ENCODE measurements around the gene LDLRAD3.

The LDLRAD3 gene

DNA sequence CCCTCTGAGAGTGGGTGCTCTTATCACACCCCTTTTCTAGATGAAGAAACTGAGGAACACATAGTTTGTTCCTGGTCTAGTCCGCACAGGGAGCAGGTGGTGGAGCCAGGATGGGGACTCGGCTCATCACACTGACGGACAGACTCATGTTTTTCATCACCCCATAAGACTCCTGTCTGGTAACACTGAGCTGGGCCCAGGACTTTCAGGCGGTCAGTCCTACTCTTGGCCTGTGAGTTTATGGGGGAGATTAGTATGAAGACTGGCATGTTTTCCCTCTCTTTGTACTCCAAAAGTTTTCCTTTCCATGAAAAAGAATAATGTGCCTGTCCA lies 160.8 kb downstream of the LDLRAD3 start:
- Histone ChIP-seq H3K36me3 (ENCODE audit: control insufficient read depth, insufficient read depth, low read length) (no peaks in the 10 kb centered on the region), H3K27me3 (ENCODE audit: control insufficient read depth, insufficient read depth, low read length) (no peaks in the 10 kb centered on the region), H3K9ac (ENCODE audit: low read length) (no peak overlapping the region), H3K4me1 (ENCODE audit: control insufficient read depth, insufficient read depth, low read length) (no peaks in the 10 kb centered on the region), H3K27ac (ENCODE audit: low read depth, low read length) (no peak overlapping the region), H3K4me3 (ENCODE audit: low read length) (no peak overlapping the region)

DNA sequence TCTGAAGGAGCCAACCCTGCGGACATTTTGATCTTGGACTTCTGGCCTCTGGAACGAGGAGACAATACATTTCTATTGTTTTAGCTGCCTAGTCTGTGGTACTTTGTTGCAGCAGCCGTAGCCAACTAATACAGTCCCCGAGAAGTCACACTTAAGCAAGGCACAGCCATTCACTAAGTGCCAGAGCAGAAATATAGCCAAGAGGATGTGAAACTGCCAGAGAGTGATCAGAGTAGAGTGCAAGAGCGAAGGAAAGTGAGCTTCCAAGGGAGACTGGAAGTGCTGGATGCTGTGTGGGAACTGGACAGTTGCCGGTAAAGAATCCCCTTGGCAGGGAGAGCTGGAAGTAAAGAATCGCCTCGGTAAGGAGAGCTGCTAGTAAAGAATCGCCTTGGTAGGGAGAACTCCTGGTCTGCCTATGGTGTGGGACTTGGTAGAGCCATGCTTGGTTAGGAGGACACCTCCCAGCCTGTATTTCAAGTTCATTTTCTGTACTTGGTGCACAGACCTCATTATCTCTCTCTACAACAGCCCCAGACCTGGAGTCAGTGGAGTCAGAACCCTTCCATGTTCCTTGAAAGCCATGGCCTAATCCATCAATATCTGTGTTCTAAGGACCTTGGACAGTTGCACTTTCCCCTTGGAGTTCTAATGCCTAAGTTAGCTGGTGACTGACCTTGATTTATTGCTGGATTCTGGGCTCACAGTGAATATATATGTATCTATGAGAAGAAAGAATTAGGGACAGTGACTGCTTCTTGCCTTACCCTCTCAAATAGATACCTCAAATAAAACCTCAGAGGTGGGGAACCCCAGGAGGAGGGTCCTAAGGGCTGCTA lies 162.1 kb downstream of the LDLRAD3 start:
- Histone ChIP-seq H3K27me3 (ENCODE audit: control insufficient read depth, insufficient read depth, low read length) (no peaks in the 10 kb centered on the region), H3K27ac (ENCODE audit: low read depth, low read length) (no peak overlapping the region), H3K4me1 (ENCODE audit: control insufficient read depth, insufficient read depth, low read length) (no peaks in the 10 kb centered on the region), H3K4me3 (ENCODE audit: low read length) (no peak overlapping the region), H3K36me3 (ENCODE audit: control insufficient read depth, insufficient read depth, low read length) (no peaks in the 10 kb centered on the region), H3K9ac (ENCODE audit: low read length) (no peak overlapping the region)

- H3K4me1 ChIP-seq (ENCODE audit: control insufficient read depth, insufficient read depth, low read length) = no peaks in the 10 kb centered on the region
- no peak overlapping the region for H3K9ac ChIP-seq (ENCODE audit: low read length)
- no peaks in the 10 kb centered on the region for H3K36me3 ChIP-seq (ENCODE audit: control insufficient read depth, insufficient read depth, low read length)
- H3K4me3 ChIP-seq (ENCODE audit: low read length) = no peak overlapping the region
- no peak overlapping the region for H3K27ac ChIP-seq (ENCODE audit: low read depth, low read length)
- H3K27me3 ChIP-seq (ENCODE audit: control insufficient read depth, insufficient read depth, low read length) = no peaks in the 10 kb centered on the region
These were observed 163.7 kb downstream of the LDLRAD3 start for GRCh38 chr11:36107547-36107946.

- no peak overlapping the region for H3K27ac ChIP-seq (ENCODE audit: low read depth, low read length)
- no peaks in the 10 kb centered on the region for H3K36me3 ChIP-seq (ENCODE audit: control insufficient read depth, insufficient read depth, low read length)
- H3K9ac ChIP-seq (ENCODE audit: low read length) = no peak overlapping the region
- no peaks in the 10 kb centered on the region for H3K27me3 ChIP-seq (ENCODE audit: control insufficient read depth, insufficient read depth, low read length)
- H3K4me1 ChIP-seq (ENCODE audit: control insufficient read depth, insufficient read depth, low read length) = no peaks in the 10 kb centered on the region
- H3K4me3 ChIP-seq (ENCODE audit: low read length) = no peak overlapping the region
These were observed 165.2 kb downstream of the LDLRAD3 start for GRCh38 chr11:36108881-36109589.

- Histone ChIP-seq H3K9ac (ENCODE audit: low read length) (no peak overlapping the region), H3K36me3 (ENCODE audit: control insufficient read depth, insufficient read depth, low read length) (no peaks in the 10 kb centered on the region), H3K27ac (ENCODE audit: low read depth, low read length) (no peak overlapping the region), H3K27me3 (ENCODE audit: control insufficient read depth, insufficient read depth, low read length) (no peaks in the 10 kb centered on the region), H3K4me3 (ENCODE audit: low read length) (no peak overlapping the region), H3K4me1 (ENCODE audit: control insufficient read depth, insufficient read depth, low read length) (no peaks in the 10 kb centered on the region)
These were observed 165.7 kb downstream of the LDLRAD3 start for GRCh38 chr11:36109590-36109849.

DNA sequence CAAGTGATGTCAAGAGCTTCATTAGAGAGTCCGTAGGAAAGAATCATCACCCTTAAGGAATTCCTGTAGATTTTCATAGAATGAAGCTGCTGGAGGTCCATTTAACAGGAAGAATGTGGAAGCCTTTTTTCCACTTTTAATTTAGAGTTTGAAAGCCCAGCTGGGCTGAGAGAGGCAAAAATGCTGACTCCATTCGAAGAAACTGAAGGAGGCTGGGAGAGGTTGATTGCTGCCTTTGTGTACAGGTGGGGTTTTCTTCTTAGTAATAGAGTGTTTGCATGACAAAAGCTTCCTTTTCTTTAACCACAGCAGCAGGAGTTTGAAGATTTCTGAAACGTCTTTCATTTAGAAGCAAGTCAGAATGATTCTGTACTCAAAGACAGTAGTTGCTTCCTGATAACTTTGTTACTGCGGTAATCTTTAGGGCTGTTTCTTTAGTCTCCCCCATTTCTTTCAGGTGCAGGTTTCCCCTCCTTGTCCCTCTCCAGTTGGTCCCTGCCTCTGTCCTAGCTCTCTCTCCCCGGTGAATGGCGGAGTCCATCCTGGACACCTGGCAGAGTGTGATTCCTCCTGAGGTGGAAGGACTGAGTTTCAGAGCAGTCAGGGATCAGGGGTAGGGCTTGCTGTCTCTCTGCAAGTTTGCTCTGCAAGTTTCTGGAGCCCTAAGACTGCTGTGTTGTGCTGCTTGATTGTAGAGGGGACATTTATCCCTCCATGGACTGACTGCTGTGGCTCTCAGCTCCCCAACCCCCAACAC lies 166.2 kb downstream of the LDLRAD3 start:
- Histone ChIP-seq H3K27ac (ENCODE audit: low read depth, low read length) (no peak overlapping the region), H3K4me3 (ENCODE audit: low read length) (no peak overlapping the region), H3K4me1 (ENCODE audit: control insufficient read depth, insufficient read depth, low read length) (no peaks in the 10 kb centered on the region), H3K27me3 (ENCODE audit: control insufficient read depth, insufficient read depth, low read length) (no peaks in the 10 kb centered on the region), H3K9ac (ENCODE audit: low read length) (no peak overlapping the region), H3K36me3 (ENCODE audit: control insufficient read depth, insufficient read depth, low read length) (no peaks in the 10 kb centered on the region)

GRCh38 chr11:36110668-36111410 lies 167.0 kb downstream of the LDLRAD3 start:
- Histone ChIP-seq H3K27me3 (ENCODE audit: control insufficient read depth, insufficient read depth, low read length) (no peaks in the 10 kb centered on the region), H3K4me3 (ENCODE audit: low read length) (no peak overlapping the region), H3K36me3 (ENCODE audit: control insufficient read depth, insufficient read depth, low read length) (no peaks in the 10 kb centered on the region), H3K9ac (ENCODE audit: low read length) (no peak overlapping the region), H3K4me1 (ENCODE audit: control insufficient read depth, insufficient read depth, low read length) (no peaks in the 10 kb centered on the region), H3K27ac (ENCODE audit: low read depth, low read length) (no peak overlapping the region)

- H3K27me3 ChIP-seq (ENCODE audit: control insufficient read depth, insufficient read depth, low read length) = no peaks in the 10 kb centered on the region
These were observed 170.2 kb downstream of the LDLRAD3 start for GRCh38 chr11:36114095-36114494.

DNA sequence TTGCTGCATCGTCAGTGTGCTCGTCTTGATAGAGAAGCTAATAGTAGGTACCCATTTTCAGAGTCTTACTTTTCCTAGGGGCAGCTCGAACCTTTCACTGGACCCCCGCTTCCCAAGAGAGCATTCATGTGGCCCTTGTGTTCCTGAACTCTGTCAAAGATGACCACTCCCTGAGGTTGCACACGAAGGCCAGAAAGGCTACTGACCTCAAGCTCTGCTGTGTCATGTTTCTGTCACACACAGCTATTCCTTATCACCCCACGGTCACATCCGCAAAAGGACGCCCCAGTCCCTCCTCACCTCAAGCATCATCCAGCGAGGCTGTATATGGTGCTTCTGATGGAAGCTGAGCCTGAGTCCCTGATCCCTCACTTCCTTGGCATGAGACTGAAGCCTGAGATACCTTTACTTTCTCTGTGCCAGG lies 171.5 kb downstream of the LDLRAD3 start:
- Histone ChIP-seq H3K36me3 (ENCODE audit: control insufficient read depth, insufficient read depth, low read length) (no peaks in the 10 kb centered on the region), H3K9ac (ENCODE audit: low read length) (no peak overlapping the region), H3K4me1 (ENCODE audit: control insufficient read depth, insufficient read depth, low read length) (no peaks in the 10 kb centered on the region), H3K4me3 (ENCODE audit: low read length) (no peak overlapping the region), H3K27ac (ENCODE audit: low read depth, low read length) (no peak overlapping the region), H3K27me3 (ENCODE audit: control insufficient read depth, insufficient read depth, low read length) (no peaks in the 10 kb centered on the region)

More at GRCh38 chr11:36114095-36114494, 170.2 kb downstream of the LDLRAD3 start:
- Histone ChIP-seq H3K9ac (ENCODE audit: low read length) (no peak overlapping the region), H3K4me1 (ENCODE audit: control insufficient read depth, insufficient read depth, low read length) (no peaks in the 10 kb centered on the region), H3K4me3 (ENCODE audit: low read length) (no peak overlapping the region), H3K27ac (ENCODE audit: low read depth, low read length) (no peak overlapping the region), H3K36me3 (ENCODE audit: control insufficient read depth, insufficient read depth, low read length) (no peaks in the 10 kb centered on the region)

DNA sequence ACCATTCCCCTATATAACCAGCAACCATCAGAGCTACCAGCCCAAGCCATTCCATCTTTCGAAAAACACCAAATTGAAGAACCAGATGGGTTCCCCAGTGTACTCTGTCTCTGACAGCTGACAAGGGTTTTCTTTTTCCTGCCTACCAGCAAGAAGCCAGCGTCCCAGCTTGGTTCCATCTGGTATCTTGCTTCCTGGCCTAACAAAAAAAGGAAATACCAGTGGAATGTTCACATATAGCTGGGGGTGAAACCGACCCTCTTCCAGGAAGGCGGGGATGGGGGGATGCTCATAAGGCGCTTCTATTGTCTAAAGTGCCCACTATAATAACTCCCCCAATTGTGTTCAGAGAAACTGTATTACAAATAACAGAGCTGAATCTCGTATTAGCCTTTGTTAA lies 172.3 kb downstream of the LDLRAD3 start:
- no peak overlapping the region for H3K9ac ChIP-seq (ENCODE audit: low read length)
- no peak overlapping the region for H3K4me3 ChIP-seq (ENCODE audit: low read length)
- H3K4me1 ChIP-seq (ENCODE audit: control insufficient read depth, insufficient read depth, low read length) = no peaks in the 10 kb centered on the region
- no peak overlapping the region for H3K27ac ChIP-seq (ENCODE audit: low read depth, low read length)
- no peaks in the 10 kb centered on the region for H3K36me3 ChIP-seq (ENCODE audit: control insufficient read depth, insufficient read depth, low read length)
- no peaks in the 10 kb centered on the region for H3K27me3 ChIP-seq (ENCODE audit: control insufficient read depth, insufficient read depth, low read length)

DNA sequence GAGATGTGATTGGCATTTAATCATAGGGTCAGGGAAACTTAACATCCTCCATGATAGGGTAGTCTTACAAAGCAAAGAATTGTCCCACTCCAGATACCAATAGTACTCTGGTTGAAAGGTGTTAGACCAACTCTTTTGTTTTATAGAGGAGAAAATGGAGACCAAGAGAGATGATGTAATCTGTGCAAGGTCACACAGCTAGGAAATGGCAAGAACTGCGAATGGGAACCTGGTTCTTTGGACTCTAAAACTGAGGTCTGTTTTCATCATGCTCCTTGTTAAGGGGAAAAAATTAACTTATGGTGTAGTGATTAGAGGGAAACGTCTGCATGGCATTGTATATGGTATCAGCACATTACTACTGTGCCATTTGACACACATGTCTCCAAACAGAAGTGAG lies 174.2 kb downstream of the LDLRAD3 start:
- Histone ChIP-seq H3K36me3 (ENCODE audit: control insufficient read depth, insufficient read depth, low read length) (no peaks in the 10 kb centered on the region), H3K4me1 (ENCODE audit: control insufficient read depth, insufficient read depth, low read length) (no peaks in the 10 kb centered on the region)

DNA sequence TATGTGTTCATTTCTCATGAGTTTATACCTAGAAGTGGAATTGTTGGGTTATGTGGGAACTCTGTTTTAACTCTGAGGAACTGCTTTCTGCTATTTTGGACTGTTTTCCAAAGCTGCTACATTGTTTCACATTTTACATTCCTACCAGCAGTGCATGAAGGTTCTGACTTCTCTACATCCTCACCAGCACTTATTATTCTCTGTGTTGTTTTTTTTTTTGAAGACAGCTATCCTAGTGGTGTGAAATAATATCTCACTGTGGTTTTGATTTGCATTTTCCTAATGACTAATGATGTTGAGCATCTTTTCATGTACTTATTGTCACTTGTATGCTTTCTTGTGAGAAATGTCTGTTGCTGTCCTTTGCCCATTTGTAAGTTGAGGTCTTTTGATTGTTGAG lies 175.4 kb downstream of the LDLRAD3 start:
- Histone ChIP-seq H3K9ac (ENCODE audit: low read length) (no peak overlapping the region), H3K4me1 (ENCODE audit: control insufficient read depth, insufficient read depth, low read length) (no peaks in the 10 kb centered on the region), H3K4me3 (ENCODE audit: low read length) (no peak overlapping the region), H3K27ac (ENCODE audit: low read depth, low read length) (no peak overlapping the region), H3K27me3 (ENCODE audit: control insufficient read depth, insufficient read depth, low read length) (no peaks in the 10 kb centered on the region), H3K36me3 (ENCODE audit: control insufficient read depth, insufficient read depth, low read length) (no peaks in the 10 kb centered on the region)

More for the DNA sequence above, 174.2 kb downstream of the LDLRAD3 start:
- H3K27ac ChIP-seq (ENCODE audit: low read depth, low read length) = no peak overlapping the region
- no peaks in the 10 kb centered on the region for H3K27me3 ChIP-seq (ENCODE audit: control insufficient read depth, insufficient read depth, low read length)
- H3K9ac ChIP-seq (ENCODE audit: low read length) = no peak overlapping the region
- no peak overlapping the region for H3K4me3 ChIP-seq (ENCODE audit: low read length)

Measured in rectal smooth muscle tissue (tissue), 1 donor.